Stimulated activated CD4-positive, alpha-beta T cell treated with anti-CD3 and anti-CD28 coated beads, Interleukin-12 subunit alpha, Interleukin-12 subunit beta, amount 100 ng/mL, for 48 hours (primary cell): ENCODE results near the gene RMND5A.

Source experiments
- DNase-seq, 3 donors: peaks; one replicate each; pipeline ENCODE4 v3.0.0-alpha.2; 2020; ENCODE audit warnings: low read depth in 2 of 3, low spot score in 1 of 3

Gene RMND5A

DNA sequence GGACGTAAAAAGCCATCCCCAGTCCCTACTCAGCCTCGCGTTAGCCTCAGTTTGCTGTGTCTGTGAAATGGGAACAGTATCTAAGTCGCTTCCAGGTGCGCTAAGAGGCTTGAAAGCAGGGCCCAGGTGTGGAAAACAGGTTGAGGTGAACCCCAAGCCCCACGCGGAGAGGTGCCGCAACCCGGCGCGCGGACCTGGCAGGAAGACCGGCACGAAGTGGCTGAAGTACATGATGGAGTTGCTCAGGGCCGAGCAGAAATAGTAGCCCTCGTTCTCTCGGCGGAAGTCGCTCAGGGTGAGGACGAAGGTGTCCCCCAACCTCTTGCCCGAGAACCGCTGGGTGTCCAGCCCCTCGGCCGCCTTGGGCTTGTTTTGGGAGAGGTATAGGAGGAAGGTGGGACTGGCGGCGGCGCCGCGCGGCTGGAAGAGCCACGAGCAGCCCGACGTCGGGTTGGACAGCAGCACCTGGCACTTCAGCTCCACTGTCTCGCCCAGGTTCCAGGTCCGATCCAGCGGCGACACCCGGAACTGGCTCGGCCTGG lies 70.1 kb downstream of the RMND5A start:
- no peak for DNase-seq

DNA sequence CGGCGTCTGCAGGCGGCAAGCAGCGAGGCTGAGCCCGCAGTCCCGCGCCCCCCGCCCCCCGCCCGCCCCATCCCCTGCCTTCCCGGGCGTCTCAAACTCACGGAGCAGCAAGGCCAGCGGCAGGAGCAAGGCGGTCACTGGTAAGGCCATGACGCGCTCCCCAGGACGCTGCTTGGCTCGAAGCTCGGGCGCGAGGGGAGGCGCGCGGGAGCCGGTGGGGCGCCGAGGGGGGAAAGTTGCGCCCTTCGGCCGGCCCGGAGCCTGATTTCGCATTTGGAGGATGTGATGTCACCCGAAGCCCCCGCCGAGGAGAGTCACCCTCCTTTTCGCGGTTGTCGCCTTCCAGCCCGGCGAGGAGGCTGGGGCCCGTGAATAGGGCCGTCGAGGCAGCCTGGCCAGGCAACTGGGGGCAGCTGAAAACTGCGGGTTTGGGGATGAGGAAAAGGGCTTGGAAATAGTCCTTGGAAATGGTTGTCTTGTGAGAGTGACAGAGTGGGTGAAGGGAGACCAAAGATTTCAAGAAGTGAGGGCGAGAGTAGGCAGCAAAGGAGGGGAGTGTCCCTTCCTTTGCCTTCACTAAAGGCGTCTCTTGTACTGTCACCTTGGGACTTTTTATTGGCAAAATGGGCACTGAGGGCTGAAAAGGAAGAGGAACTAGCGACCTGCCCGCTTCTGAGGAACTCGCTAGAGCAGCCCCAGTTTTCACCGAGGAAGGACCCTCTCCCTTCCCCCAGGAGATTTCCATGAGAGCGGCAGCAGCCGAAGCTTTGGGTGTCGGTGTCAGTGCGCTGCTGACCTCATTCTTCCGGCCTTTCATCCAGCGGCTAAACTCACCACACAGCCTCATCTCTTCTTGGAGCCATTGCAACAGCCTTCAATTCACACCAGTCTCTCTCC lies 70.8 kb downstream of the RMND5A start, which contains the start of gene CD8A:
Gene CD8A, minus strand, starts transcription at position 238 of the 897 bp plus-strand sequence. Its CDS starts 88 bp downstream, at position 150.
- no peak for DNase-seq

GRCh38 chr2:86791573-86791972 lies 71.5 kb downstream of the RMND5A start:
- no peak for DNase-seq

DNA sequence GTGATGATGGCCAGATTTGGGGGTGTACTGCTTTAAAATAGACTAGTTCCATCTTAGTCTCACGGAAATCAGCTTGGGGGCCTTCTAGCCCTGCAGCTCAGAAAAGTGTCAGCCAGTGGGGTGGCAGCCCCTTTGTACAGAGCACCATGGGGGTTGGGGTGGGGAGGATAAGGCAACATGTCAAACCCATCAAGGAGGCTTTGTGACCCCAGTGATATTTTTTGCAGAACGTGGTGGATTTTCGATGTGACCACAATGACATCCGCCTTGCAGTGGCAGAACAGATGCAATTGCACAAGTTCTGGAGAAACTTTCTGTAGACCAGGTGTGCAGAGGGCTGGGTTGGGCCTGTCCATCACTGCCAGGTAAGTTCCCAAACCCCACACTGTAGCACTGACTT lies 73.7 kb downstream of the RMND5A start:
- DNase-seq = no peak

DNA sequence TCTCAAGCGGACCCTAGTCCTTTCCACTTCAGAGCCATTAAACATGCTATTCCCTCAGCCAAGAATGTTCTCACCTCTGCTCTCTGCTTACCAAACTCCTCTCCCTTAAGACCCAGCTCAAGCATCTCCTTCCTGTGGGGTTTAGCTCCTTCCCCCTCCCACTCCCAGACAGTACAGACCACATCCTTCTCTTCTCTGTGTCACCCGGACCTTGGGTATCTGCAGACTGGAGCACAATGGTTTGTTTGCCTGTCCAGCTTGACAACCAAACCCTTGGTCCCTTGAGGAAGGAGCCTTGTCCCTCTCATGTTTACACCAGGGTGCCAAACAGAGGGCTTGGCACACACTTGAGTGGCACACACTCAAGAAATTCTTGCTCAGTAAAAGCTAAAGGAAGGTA lies 74.8 kb downstream of the RMND5A start:
- no peak for DNase-seq

GRCh38 chr2:86800856-86801567 lies 80.9 kb downstream of the RMND5A start:
- DNase-seq = no peak

DNA sequence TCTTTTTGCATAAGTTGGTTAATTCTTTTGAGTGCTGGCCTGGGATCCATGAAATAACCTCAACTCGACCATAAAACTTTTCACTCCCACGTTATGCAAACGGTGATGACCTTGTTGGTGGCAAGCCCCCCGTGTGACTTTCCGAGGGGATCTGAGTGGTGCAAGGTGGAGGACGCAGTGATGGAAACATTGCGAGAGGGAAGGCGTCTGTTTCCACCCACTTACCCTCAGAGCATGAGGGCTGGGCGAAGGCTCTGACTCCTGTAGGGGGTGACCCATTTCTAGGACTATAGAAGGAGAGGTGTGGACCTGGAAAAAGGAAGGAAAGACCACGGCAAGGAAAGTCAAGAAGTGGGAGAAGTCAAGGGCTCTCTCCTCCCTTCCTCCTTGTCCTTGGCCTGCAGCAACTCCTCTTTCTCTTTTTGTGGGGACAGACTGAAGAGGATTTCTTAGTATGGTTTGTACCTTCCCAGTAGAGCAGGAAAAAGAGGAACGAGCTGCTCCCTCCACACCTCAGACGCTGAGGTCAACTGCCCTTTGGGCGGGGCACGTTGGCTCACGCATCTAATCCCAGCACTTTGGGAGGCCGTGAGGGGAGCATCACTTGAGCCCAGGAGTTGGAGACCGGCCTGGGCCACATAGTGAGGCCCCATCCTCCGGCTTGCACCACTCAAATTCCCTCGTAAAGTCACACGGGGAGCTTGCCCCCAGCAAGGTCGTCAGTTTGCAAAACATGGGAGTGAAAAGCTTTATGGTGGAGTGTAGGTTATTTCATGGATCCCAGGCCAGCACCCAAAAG lies 86.2 kb downstream of the RMND5A start:
- DNase-seq = no peak

DNA sequence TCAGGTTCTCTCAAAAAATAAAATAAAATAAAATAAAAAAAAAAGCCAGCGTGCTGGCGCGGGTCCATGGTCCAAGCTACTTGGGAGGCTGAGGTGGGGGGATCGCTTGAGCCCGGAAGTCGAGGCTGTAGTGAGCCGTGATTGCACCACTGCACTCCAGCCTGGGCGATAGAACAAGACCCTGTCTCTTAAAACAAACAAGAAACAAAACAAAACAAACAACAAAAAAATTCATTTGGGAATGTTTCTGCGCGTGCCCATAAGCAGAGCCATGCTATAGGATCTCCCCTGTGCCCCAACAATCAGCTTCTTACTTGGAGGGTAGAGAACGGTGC lies 87.0 kb downstream of the RMND5A start:
- no peak for DNase-seq

DNA sequence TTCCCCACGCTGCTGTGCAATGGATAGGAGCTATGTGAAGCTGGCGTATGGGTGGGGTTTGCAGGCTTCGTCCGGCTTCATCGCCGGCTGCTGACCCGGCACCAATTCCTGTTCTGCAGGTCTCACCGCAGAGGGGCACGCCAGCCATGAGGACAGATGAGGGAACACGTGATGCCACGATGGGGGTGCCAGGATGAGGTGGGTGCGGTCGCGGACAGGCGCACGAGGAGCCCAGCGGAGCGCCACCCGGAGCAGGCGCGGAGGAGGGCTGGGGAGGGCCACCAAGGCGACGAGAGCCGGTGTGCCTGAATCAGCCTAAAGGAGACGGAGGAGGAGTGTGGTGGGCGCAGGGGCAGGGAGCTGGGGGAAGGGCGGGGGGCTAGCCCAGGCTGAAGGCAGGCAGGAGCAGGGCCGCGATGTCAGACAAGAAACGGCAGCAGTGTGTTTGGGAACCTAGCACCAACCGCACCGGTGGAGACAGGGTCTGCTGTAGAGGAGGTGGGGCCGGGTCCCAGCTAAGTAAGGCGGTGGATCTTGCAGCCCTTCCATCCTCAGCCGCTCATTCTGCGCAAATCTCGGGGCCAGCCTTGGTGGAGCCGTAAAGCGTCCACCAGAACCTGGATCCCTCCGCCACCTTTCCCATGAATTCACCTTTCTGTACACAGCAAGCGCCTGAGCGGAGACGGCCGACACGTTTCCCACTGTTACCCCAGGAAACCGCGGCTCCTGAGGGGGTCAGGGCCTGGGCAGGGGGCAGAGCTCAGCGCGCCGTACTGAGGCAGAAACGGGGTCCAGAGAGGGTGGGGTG lies 87.6 kb downstream of the RMND5A start:
- no peak for DNase-seq

GRCh38 chr2:86808315-86809161 lies 88.4 kb downstream of the RMND5A start:
- peak; percentile 82 to 93 (median 86) for DNase-seq

- DNase-seq = no peak
Observed at GRCh38 chr2:86809481-86810121, 89.5 kb downstream of the RMND5A start.

GRCh38 chr2:86815611-86816010 lies 95.5 kb downstream of the RMND5A start:
- DNase-seq = no peak

- no peak for DNase-seq
Observed at GRCh38 chr2:86818114-86818801, 98.2 kb downstream of the RMND5A start.

DNA sequence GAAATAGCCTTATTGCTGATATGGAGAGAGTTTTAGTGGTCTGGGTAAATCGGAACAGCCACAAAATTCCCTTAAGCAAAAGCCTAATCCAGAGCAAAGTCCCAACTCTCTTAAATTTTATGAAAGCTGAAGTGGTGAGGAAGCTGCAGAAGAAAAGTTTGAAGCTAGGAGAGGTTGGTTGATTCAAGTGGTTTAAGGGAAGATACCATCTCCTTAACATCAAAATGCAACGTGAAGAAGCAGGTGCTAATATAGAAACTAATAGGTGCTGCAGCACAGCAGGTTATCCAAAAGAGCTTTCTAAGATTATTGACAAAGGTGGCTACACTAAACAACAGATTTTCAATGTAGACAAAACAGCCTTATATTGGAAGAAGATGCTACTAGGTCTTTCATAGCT lies 98.9 kb downstream of the RMND5A start:
- DNase-seq = no peak

- no peak for DNase-seq
Observed at GRCh38 chr2:86821306-86821705, 101.2 kb downstream of the RMND5A start.

DNA sequence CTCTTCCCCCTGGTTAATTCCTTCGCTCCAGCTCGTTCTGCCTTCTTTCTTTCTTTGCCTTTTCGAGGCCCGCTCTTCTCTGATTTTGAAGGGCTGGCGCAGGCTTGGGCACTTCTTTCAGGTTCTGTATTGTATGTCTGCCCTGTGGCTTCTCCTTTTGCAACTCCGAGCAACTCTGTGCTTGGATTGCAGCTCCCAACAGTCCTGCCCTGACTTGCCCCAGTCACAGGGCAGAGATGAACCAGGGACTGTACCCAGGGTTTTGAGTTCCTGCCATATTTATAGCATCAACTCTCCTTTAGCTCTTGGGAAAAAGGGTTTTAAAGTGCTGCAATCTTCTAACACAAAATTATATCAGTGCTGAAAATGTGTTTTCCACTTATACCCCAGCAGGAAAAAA lies 101.8 kb downstream of the RMND5A start:
- no peak for DNase-seq

- no peak for DNase-seq
Observed at GRCh38 chr2:86822668-86823345, 102.7 kb downstream of the RMND5A start.
